ENCODE results near the gene MMP19. TPM values are rescaled to one million over a fixed set of nuclear protein-coding genes. Genes with fewer than 3 reads are reported as not detected.

The MMP19 gene
- total RNA-seq, 1 experiment from 2014 or later = 2.3 TPM

GRCh38 chr12:55815473-55815872 lies 27.3 kb downstream of the MMP19 start (continued):
- TF ChIP-seq REST (IDR thresholded peaks at IDR 0.05; ENCODE audit: low read depth) (no peak), CEBPB (IDR thresholded peaks at IDR 0.05; ENCODE audit: low read depth) (no peak), POLR2AphosphoS5 (IDR thresholded peaks at IDR 0.05; ENCODE audit: low read depth, low read length) (no peak), CBX3 (IDR thresholded peaks at IDR 0.05; ENCODE audit: low read depth) (no peak)

- H3K27me3 ChIP-seq (ENCODE audit: insufficient read depth, low read length) = no peaks in the 10 kb centered on the region
- no peak overlapping the region for H3K9ac ChIP-seq (ENCODE audit: low read length)
- no peak for DNase-seq (ENCODE audit: low read depth, low spot score)
- intact Hi-C loops (cut with micrococcal nuclease) = no loop called here
- H3K4me2 ChIP-seq (ENCODE audit: low read length) = no peak overlapping the region
- ChIA-PET POLR2A (no interaction called here), RAD21 (ENCODE audit: low non-redundant PET in 1 of 2, low total read pairs in 2 of 2, uncharacterized antibody in 2 of 2, unreplicated experiment in 2 of 2) (no interaction called here), CTCF (no interaction called here)
- BruUV-seq (replicated peaks) = no TSS peak
- no peak for TF ChIP-seq EGR1 (IDR thresholded peaks at IDR 0.05; ENCODE audit: low read depth)
- TF ChIP-seq RAD21 (IDR thresholded peaks at IDR 0.05; ENCODE audit: low read depth) = no peak
- no peak for TF ChIP-seq ATF3 (IDR thresholded peaks at IDR 0.05)
- no peak for TF ChIP-seq POLR2AphosphoS5 (IDR thresholded peaks at IDR 0.05; ENCODE audit: low read depth, low read length)
- no peak for TF ChIP-seq CTCF (IDR thresholded peaks at IDR 0.05 in 2 of 3, conservative IDR thresholded peaks at IDR 0.05 in 1 of 3; ENCODE audit: borderline replicate concordance in 1 of 3, insufficient read depth in 1 of 3, low read depth in 2 of 3, low read length in 2 of 3)
- TF ChIP-seq ZNF274 (IDR thresholded peaks at IDR 0.05; ENCODE audit: low read depth, low read length) = no peak
- no peak for TF ChIP-seq FOSL1 (IDR thresholded peaks at IDR 0.05; ENCODE audit: low read depth)
- TF ChIP-seq YY1 (IDR thresholded peaks at IDR 0.05; ENCODE audit: extremely low read depth, insufficient replicate concordance, low read depth, low read length) = no peak
- no peak for TF ChIP-seq REST (IDR thresholded peaks at IDR 0.05; ENCODE audit: low read depth)
- TF ChIP-seq MAX (IDR thresholded peaks at IDR 0.05) = no peak
- no peak for TF ChIP-seq SP1 (IDR thresholded peaks at IDR 0.05; ENCODE audit: low read depth)
- no peak overlapping the region for H3K4me3 ChIP-seq (replicated peaks in 1 of 2; ENCODE audit: low read depth in 1 of 2, low read length in 2 of 2)
- H3K27ac ChIP-seq (ENCODE audit: low read depth, low read length) = no peak overlapping the region
- H4K20me1 ChIP-seq (ENCODE audit: insufficient read depth) = peaks cover 4% of the 10 kb centered on the region; the same call in 1 of the 2 replicates
- no peak overlapping the region for H2AFZ ChIP-seq (ENCODE audit: low read depth, low read length, poor library complexity, severe bottlenecking)
- H3K79me2 ChIP-seq (ENCODE audit: insufficient read depth, low read length) = peaks cover 94% of the 10 kb centered on the region
- peaks cover 14 to 29% of the 10 kb centered on the region in 2 experiments for H3K4me1 ChIP-seq (ENCODE audit: control insufficient read depth in 1 of 2, insufficient read depth in 2 of 2, low read length in 2 of 2)
- no peaks in the 10 kb centered on the region for H3K9me2 ChIP-seq (ENCODE audit: insufficient read depth)
- H3K36me3 ChIP-seq (ENCODE audit: control insufficient read depth in 1 of 2, insufficient read depth in 2 of 2, low read length in 2 of 2) = peaks cover 0 to 9% of the 10 kb centered on the region in 2 experiments; a peak in 1 of 4 replicates
- ATAC-seq = no peak
- H3K9me3 ChIP-seq (ENCODE audit: control insufficient read depth in 1 of 2, insufficient read depth in 1 of 2, low read depth in 1 of 2, low read length in 2 of 2) = no peaks in the 10 kb centered on the region
Observed at GRCh38 chr12:55814257-55814656, 28.5 kb downstream of the MMP19 start.
